Epithelial cell of proximal tubule (primary cell): ENCODE measurements around the gene ACKR3. TPM values are rescaled to one million over a fixed set of nuclear protein-coding genes. Genes with fewer than 3 reads are reported as not detected.

ENCODE experiments used
- DNase-seq: peaks from one replicate; pipeline ENCODE4 v3.0.0-alpha.2; 2011; ENCODE audit warnings: low read depth
- H3K4me3 ChIP-seq: 2 replicates; pipeline ENCODE4 v1.5.1; 2011; ENCODE audit warnings: low read depth, mild to moderate bottlenecking, low read length
- CTCF ChIP-seq: conservative IDR thresholded peaks from 2 replicates; pipeline ENCODE4 v1.5.1; 2012; ENCODE audit warnings: low read depth, mild to moderate bottlenecking, low read length
- total RNA-seq: library from RNA; depleted of rRNA; stranded (reverse); fragments of >200 nt; gene quantifications from 2 replicates; pipeline ENCODE4 v1.2.3, GENCODE V29; 2015

ACKR3 gene
- total RNA-seq, 1 donor from 2014 or later: not detected

GRCh38 chr2:236538242-236538641 is 31.4 kb upstream of the ACKR3 start:
- no peak for TF ChIP-seq CTCF
- H3K4me3 ChIP-seq: no peak overlapping the region
- no peak for DNase-seq

- no peak overlapping the region for H3K4me3 ChIP-seq
- TF ChIP-seq CTCF: no peak
- DNase-seq: no peak
Observed at GRCh38 chr2:236541008-236541562, 28.5 kb upstream of the ACKR3 start.

DNA sequence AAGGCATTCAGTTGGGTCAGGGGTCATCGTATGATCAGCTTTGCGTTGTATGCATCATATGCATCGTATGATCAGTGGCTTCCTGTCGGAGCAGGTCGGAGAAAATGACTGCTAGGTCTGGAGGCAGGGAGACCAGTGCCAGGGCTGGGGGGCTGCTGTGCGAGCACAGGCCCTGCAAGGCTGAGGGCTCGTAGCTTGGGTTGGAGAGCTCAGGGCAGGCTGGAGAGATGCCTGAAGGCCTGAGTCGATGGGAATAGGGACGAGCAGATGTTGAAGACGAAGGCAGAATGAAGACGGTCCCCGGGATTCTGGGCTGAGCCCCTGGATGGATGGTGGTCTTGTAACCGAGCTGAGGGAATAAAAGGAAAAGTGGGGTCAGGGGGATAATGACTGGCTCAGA is 25.3 kb upstream of the ACKR3 start:
- H3K4me3 ChIP-seq: no peak overlapping the region
- no peak for TF ChIP-seq CTCF

DNA sequence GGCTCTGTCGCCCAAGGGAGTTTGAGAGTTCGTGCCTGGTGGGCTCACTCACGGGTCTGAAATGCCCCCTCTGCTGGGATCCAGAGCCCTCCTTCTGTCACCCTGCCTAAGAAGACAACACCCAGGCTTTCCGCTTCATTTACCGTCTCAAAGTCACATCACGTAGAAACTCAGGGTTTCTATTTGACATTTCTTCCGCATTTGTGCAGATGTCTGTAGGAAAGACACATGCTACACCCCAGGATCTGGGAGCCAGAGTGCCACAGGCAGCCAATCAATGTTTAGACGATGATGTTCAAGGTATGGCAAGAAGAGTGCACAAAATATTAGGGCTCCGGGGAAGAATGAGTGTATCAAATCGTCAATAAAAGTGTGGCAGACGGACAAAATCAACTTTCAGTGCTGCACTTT is 24.4 kb upstream of the ACKR3 start:
- no peak for TF ChIP-seq CTCF
- no peak for DNase-seq
- H3K4me3 ChIP-seq: no peak overlapping the region

More for the DNA sequence above, 25.3 kb upstream of the ACKR3 start:
- no peak for DNase-seq

DNA sequence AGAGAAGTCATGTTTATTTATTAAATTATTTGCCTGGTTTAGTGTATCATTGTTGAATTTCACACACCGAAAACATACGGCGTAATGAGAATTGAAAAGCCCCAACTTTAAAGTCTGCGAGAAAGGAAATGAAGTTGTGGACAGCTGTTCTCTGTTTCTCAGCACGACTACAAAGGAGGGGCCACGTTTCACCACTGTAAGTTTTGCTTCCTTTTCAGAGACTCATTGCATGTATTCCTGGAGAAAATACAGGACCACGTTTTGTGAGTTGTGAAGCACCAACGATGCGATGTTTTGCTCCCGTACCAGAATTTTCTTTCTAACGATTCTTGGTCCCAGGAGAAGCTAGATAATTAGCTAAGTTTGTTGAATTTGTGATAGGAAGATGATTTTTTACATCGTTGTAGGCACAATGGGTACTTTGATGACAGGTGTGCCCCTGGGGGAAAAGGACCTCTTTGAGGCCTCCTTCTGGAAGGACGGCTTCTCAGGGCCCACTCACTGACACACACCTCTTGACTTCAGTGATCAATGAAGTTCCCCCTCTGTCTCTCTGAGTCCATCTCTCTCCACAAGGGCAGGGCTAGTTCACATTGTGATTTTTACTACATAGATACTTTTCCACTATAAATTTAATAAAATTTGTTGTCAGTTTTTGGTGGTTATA is 23.7 kb upstream of the ACKR3 start:
- no peak for TF ChIP-seq CTCF
- no peak overlapping the region for H3K4me3 ChIP-seq
- DNase-seq: no peak

DNA sequence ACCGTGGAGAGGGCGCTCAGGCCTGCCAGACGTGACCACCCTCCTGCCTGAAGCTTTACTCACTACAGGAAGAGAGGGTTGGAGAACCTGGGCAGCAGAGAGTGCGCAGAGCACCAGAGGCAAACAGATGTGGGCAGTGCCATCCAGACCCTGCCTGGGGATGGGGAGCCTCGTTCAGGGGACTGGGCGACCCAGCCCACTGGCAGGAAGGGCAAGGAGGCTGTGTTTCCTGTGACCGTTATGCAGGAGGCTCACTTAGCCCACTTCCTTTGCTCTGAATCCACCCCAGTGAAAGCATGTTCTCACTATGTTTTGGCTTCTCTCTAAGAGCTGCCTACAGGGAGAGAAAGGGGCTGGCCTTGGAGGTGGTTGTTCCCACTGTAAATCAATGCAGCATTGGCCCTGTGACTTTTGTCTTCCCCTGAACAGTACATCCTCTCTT is 23.0 kb upstream of the ACKR3 start:
- DNase-seq: no peak
- no peak overlapping the region for H3K4me3 ChIP-seq
- no peak for TF ChIP-seq CTCF

DNA sequence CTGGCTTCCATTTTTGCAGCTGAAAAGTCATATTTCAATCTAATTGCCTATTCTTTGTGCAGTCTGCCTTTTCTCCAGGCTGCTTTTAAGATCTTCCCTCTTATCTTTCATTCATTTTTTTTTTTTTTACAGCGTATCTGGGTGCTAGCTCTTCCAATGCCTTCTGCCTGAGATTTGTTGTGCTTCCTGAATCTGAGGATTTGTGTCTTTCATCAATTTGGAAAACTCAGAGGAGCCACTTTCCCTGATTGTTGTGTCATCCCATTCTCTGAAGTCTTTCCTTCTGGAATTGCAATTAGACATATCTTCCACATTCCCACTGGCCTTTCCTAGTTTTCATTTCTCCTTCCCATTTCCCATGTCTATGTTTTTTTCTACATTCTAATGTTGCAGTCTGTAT is 21.9 kb upstream of the ACKR3 start:
- no peak overlapping the region for H3K4me3 ChIP-seq
- no peak for DNase-seq
- no peak for TF ChIP-seq CTCF
